HepG2 (cell line): Measurements from ENCODE around the gene MOSPD2. TPM values are rescaled to one million over a fixed set of nuclear protein-coding genes. Genes with fewer than 3 reads are reported as not detected.

ENCODE experiments used
- ATAC-seq: fragments of 200-7000 bp; cut with Tn5 transposase; 3 replicates; pipeline ENCODE4 v1.9.1; 2020; ENCODE audit warnings: mild to moderate bottlenecking, moderate library complexity
- BruUV-seq: library from RNA; stranded (reverse); fragments of 400-500 nt; replicated peaks from 2 replicates; lab custom pipeline; 2021; lab: Mats Ljungman, UMichigan
- CTCF ChIA-PET: fragments of 300-600 bp; formaldehyde crosslinking; extraction: SDS; loops from one replicate; lab custom pipeline; 2021; ENCODE audit warnings: low total read pairs, inconsistent platforms, low intra/inter-chr PET ratio; lab: Yijun Ruan, JAX
- POLR2A ChIA-PET: fragments of 350-600 bp; sonication (Branson Sonifier 250); formaldehyde crosslinking; loops from one replicate; lab custom pipeline; 2020; ENCODE audit warnings: antibody characterized with exemption, inconsistent platforms; lab: Yijun Ruan, JAX
- DNase-seq: peaks from one replicate; pipeline ENCODE4 v3.0.0-alpha.2; 2015; ENCODE audit warnings: low spot score
- FAIRE-seq: peaks from 3 replicates; lab custom pipeline; 2011; peaks lifted over from hg19 to GRCh38; lab: Jason Lieb, UNC
- H2AFZ ChIP-seq: one replicate; pipeline ENCODE4 v1.6.1; 2011; ENCODE audit warnings: low read length, inconsistent platforms
- H3K27ac ChIP-seq: fragments of 300-600 bp; 3 replicates; pipeline ENCODE4 v1.8.0; 2011; ENCODE audit warnings: mixed run types, mild to moderate bottlenecking, mixed read lengths, low read length, inconsistent platforms; ENCODE audit not compliant: insufficient read depth; ENCODE audit errors: extremely low read length
- H3K27me3 ChIP-seq, 2 experiments: fragments of 200-600 bp in 1 of 2; 2 replicates in 1 of 2; 3 replicates in 1 of 2; pipeline versions ENCODE4 v1.6.0 to v1.8.0; 2011; ENCODE audit warnings: low read length in 2 of 2, mild to moderate bottlenecking in 2 of 2, moderate library complexity in 2 of 2, inconsistent platforms in 1 of 2; ENCODE audit not compliant: insufficient read depth in 2 of 2, control insufficient read depth in 1 of 2
- H3K36me3 ChIP-seq, 2 experiments: fragments of 200-600 bp in 1 of 2; replicated peaks in 1 of 2; 2 replicates in 1 of 2; 3 replicates in 1 of 2; pipeline versions ENCODE4 v1.5.1 to v1.8.0; 2011; ENCODE audit warnings: low read length in 2 of 2, inconsistent platforms in 1 of 2; ENCODE audit not compliant: insufficient read depth in 2 of 2, control insufficient read depth in 1 of 2
- H3K4me1 ChIP-seq: 2 replicates; pipeline ENCODE4 v1.5.1; 2012; ENCODE audit warnings: low read length, inconsistent platforms; ENCODE audit not compliant: insufficient read depth
- H3K4me2 ChIP-seq: 2 replicates; pipeline ENCODE4 v1.6.0; 2011; ENCODE audit warnings: low read depth, low read length, inconsistent platforms
- H3K4me3 ChIP-seq, 3 experiments: fragments of 200-600 bp in 1 of 3; sonication (generic), shearing (Covaris generic) in 1 of 3; replicated peaks in 1 of 3; 2 replicates each; pipeline ENCODE4 v1.5.1; 2011 to 2016; ENCODE audit warnings: low read length in 3 of 3, inconsistent platforms in 2 of 3, low read depth in 2 of 3, mild to moderate bottlenecking in 2 of 3, control low read depth in 1 of 3, mixed read lengths in 1 of 3; ENCODE audit not compliant: insufficient read depth in 1 of 3
- H3K79me2 ChIP-seq: one replicate; pipeline ENCODE4 v1.6.1; 2011; ENCODE audit warnings: low read length, inconsistent platforms; ENCODE audit not compliant: insufficient read depth
- H3K9ac ChIP-seq: 2 replicates; pipeline ENCODE4 v1.6.0; 2011; ENCODE audit warnings: mild to moderate bottlenecking, low read depth, low read length, inconsistent platforms; ENCODE audit not compliant: insufficient read depth
- H3K9me3 ChIP-seq: 2 replicates; pipeline ENCODE4 v1.5.1; 2012; ENCODE audit warnings: mild to moderate bottlenecking, low read length
- H4K20me1 ChIP-seq: 2 replicates; pipeline ENCODE4 v1.6.0; 2011; ENCODE audit warnings: inconsistent platforms, mild to moderate bottlenecking, low read length, moderate library complexity; ENCODE audit not compliant: insufficient read depth
- ATF6 ChIP-seq: sonication (generic); formaldehyde crosslinking; conservative IDR thresholded peaks from 2 replicates; pipeline ENCODE4 v1.4.0; 2020; ENCODE audit warnings: missing genetic modification reagents
- ATM ChIP-seq: fragments of 450-650 bp; IDR thresholded peaks from 2 replicates; pipeline ENCODE4 v1.7.1; 2017; ENCODE audit warnings: mild to moderate bottlenecking, borderline replicate concordance
- FOXK2 ChIP-seq: fragments of 450-650 bp; IDR thresholded peaks from 2 replicates; pipeline ENCODE4 v1.6.1; 2016
- HDAC6 ChIP-seq: fragments of 200-600 bp; sonication (generic); IDR thresholded peaks from 2 replicates; pipeline ENCODE4 v1.7.0; 2017; ENCODE audit warnings: mild to moderate bottlenecking, antibody characterized with exemption, low read length, low read depth
- HHEX ChIP-seq: IDR thresholded peaks from 2 replicates; pipeline ENCODE4 v1.6.1; 2016; ENCODE audit warnings: control low read depth
- NFE2L1 ChIP-seq: sonication (generic); formaldehyde crosslinking; IDR thresholded peaks from 2 replicates; pipeline ENCODE4 v1.4.0; 2020; ENCODE audit warnings: missing genetic modification reagents, mild to moderate bottlenecking, borderline replicate concordance
- PATZ1 ChIP-seq: sonication (generic); formaldehyde crosslinking; IDR thresholded peaks from 2 replicates; pipeline ENCODE4 v1.4.0; 2020; ENCODE audit warnings: missing genetic modification reagents
- SPEN ChIP-seq: sonication (generic); formaldehyde crosslinking; IDR thresholded peaks from 2 replicates; pipeline ENCODE4 v1.5.1; 2020; ENCODE audit warnings: low read depth, mild to moderate bottlenecking, missing genetic modification reagents
- XBP1 ChIP-seq: sonication (generic); formaldehyde crosslinking; IDR thresholded peaks from 2 replicates; pipeline ENCODE4 v1.5.0; 2020; ENCODE audit warnings: missing genetic modification reagents
- ZMAT5 ChIP-seq: sonication (generic); formaldehyde crosslinking; IDR thresholded peaks from 2 replicates; pipeline ENCODE4 v1.5.0; 2020; ENCODE audit warnings: mild to moderate bottlenecking, low read depth, missing genetic modification reagents, borderline replicate concordance
- ZNF256 ChIP-seq: sonication (generic); formaldehyde crosslinking; conservative IDR thresholded peaks from 2 replicates; pipeline ENCODE4 v1.4.0; 2020; ENCODE audit warnings: missing genetic modification reagents
- ZNF331 ChIP-seq: sonication (generic); formaldehyde crosslinking; IDR thresholded peaks from 2 replicates; pipeline ENCODE4 v1.4.0; 2020; ENCODE audit warnings: missing genetic modification reagents
- ZNF451 ChIP-seq: sonication (generic); formaldehyde crosslinking; IDR thresholded peaks from 2 replicates; pipeline ENCODE4 v1.5.0; 2020; ENCODE audit warnings: mild to moderate bottlenecking, missing genetic modification reagents
- WGBS: methylation state at CpG from one replicate; pipeline ENCODE4 v1.1.6; 2017; ENCODE audit warnings: low lambda C conversion rate; 5-methylcytosine and 5-hydroxymethylcytosine counted together
- in situ Hi-C: cut with HindIII; loops from 2 replicates; pipeline ENCODE4 v1.10.0; 2017; ENCODE audit warnings: low pct_unique_long_range_greater_than_20kb; ENCODE audit not compliant: extremely low pct_ligation_motif_present
- intact Hi-C: fragments of 100-400 bp; cut with micrococcal nuclease; formaldehyde crosslinking; loops from one replicate; pipeline ENCODE4 v1.10.0; 2022; ENCODE audit not compliant: unreplicated experiment
- polyA plus RNA-seq, 8 experiments: library from polyadenylated mRNA; depleted of rRNA in 3 of 8; stranded (reverse) in 7 of 8; unstranded in 1 of 8; fragments of >200 nt; fragmentation: Illumina TruSeq in 4 of 8; extraction: Trizol in 4 of 8; gene quantifications; 2 replicates each; pipeline versions ENCODE4 v1.2.1 to v1.2.3, GENCODE V29; 2011 to 2016; ENCODE audit warnings: low read depth in 4 of 8, missing spikeins in 1 of 8, mixed read lengths in 1 of 8; ENCODE audit not compliant: insufficient read depth in 1 of 8
- total RNA-seq, 5 experiments: library from RNA; depleted of rRNA; stranded (reverse); fragments of >200 nt; fragmentation: Illumina TruSeq; extraction: Trizol; gene quantifications; 2 replicates each; pipeline ENCODE4 v1.2.3, GENCODE V29; 2016; ENCODE audit warnings: low read depth in 1 of 5

Gene MOSPD2
- total and polyA plus RNA-seq, 2 of the 13 experiments (the other 11 are each of a cell fraction or from before 2014, with no cell fraction given) = 4.8 to 7.0 TPM

- Histone ChIP-seq H3K36me3 (no peaks in the 10 kb centered on the region), H3K4me1 (peaks cover 10% of the 10 kb centered on the region; the same call in 1 of the 2 replicates), H3K79me2 (peaks cover 9% of the 10 kb centered on the region), H3K4me3 (no peak overlapping the region), H3K27me3 (no peaks in the 10 kb centered on the region; a peak in 1 of 5 replicates), H3K27ac (no peak overlapping the region), H3K9ac (no peak overlapping the region), H3K4me2 (no peak overlapping the region), H4K20me1 (no peaks in the 10 kb centered on the region), H2AFZ (no peak overlapping the region), H3K9me3 (no peaks in the 10 kb centered on the region)
- ATAC-seq (no peak), FAIRE-seq (no peak), DNase-seq (no peak)
- over 99% methylated on average over 7 of the region's 7 CpGs for WGBS
- TF ChIP-seq ZNF256 (CRISPR knock-in tag) = no peak
- TF ChIP-seq ATM = no peak
- TF ChIP-seq XBP1 (CRISPR knock-in tag) = no peak
- ChIA-PET POLR2A (no interaction called here), CTCF (no interaction called here)
- intact Hi-C loops (loop anchor here (10.0 kb wide), 1 partner anchor 1839 kb away; the partner anchor contains the start of genes CTPS2 and SYAP1), in situ Hi-C loops (no loop called here)
- no TSS peak for BruUV-seq
These were observed 2.4 kb downstream of the MOSPD2 start for GRCh38 chrX:14875624-14876023.

- DNase-seq = no peak
- Histone ChIP-seq H4K20me1 (no peaks in the 10 kb centered on the region), H3K27ac (no peak overlapping the region)
- no peak for ATAC-seq
- no peak for TF ChIP-seq PATZ1 (CRISPR knock-in tag)
- no peak for TF ChIP-seq HHEX
- no peak for TF ChIP-seq ZNF451 (CRISPR knock-in tag)
- TF ChIP-seq SPEN = no peak
- no peak for TF ChIP-seq HDAC6
- TF ChIP-seq ZNF331 (CRISPR knock-in tag) = no peak
- no peak for TF ChIP-seq ZMAT5 (CRISPR knock-in tag)
- no peak for TF ChIP-seq FOXK2
- TF ChIP-seq ATF6 (CRISPR knock-in tag) = no peak
- TF ChIP-seq NFE2L1 (CRISPR knock-in tag) = no peak
- TF ChIP-seq, all 625 proteins: peak for 0
- H3K9ac ChIP-seq = no peak overlapping the region
- H3K27me3 ChIP-seq = no peaks in the 10 kb centered on the region
- no TSS peak for BruUV-seq
- ChIA-PET POLR2A (no interaction called here), CTCF (no interaction called here)
- intact Hi-C loops (no loop called here), in situ Hi-C loops (no loop called here)
- no peak overlapping the region for H3K4me2 ChIP-seq
- no peaks in the 10 kb centered on the region for H3K79me2 ChIP-seq
- H3K36me3 ChIP-seq = no peaks in the 10 kb centered on the region
- FAIRE-seq = no peak
- H3K9me3 ChIP-seq = no peaks in the 10 kb centered on the region
- no peaks in the 10 kb centered on the region for H3K4me1 ChIP-seq
- no peak overlapping the region for H3K4me3 ChIP-seq
- H2AFZ ChIP-seq = no peak overlapping the region
These were observed 10.6 kb downstream of the MOSPD2 start for GRCh38 chrX:14883826-14884225.
